GM19023 (cell line): ENCODE measurements around the gene ATRX.
"Not testable (repeated sequence)": the region's sequence is repeated elsewhere in the genome, so short reads cannot be mapped to it uniquely, and the experiment has no call there.

Source experiments
- ATAC-seq: cut with Tn5 transposase; IDR thresholded peaks from one replicate; pipeline ENCODE4 v1.9.1; 2021; ENCODE audit warnings: mild to moderate bottlenecking, moderate library complexity; ENCODE audit not compliant: unreplicated experiment

The ATRX gene

GRCh38 chrX:77742788-77743476 is 43.1 kb downstream of the ATRX start:
- no peak for ATAC-seq

DNA sequence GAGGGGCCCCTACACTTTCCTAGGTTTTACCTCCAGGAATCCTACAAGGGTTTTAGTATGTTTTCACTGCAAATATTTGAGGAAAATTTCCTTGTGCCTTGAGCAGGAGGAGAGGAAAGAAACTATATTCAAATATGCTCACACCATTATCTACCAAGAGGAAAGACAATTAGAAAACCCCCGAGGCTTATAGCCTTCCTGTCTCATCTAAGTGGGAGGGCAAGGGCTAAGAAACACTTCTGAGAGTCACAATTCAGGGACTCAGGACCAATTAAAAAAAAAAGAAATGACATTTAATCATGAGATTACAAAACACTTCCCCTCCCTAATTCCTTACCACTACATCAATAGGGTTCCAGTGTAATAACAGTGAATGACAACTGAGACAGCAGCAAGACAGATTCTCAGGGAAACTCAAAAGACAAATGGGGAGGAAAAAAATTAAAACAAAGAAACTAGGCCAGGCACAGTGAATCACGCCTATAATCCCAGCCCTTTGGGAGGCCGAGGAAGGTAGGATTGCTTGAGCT is 45.6 kb downstream of the ATRX start:
- ATAC-seq = no peak

GRCh38 chrX:77733342-77733741 is 52.7 kb downstream of the ATRX start:
- no peak for ATAC-seq

DNA sequence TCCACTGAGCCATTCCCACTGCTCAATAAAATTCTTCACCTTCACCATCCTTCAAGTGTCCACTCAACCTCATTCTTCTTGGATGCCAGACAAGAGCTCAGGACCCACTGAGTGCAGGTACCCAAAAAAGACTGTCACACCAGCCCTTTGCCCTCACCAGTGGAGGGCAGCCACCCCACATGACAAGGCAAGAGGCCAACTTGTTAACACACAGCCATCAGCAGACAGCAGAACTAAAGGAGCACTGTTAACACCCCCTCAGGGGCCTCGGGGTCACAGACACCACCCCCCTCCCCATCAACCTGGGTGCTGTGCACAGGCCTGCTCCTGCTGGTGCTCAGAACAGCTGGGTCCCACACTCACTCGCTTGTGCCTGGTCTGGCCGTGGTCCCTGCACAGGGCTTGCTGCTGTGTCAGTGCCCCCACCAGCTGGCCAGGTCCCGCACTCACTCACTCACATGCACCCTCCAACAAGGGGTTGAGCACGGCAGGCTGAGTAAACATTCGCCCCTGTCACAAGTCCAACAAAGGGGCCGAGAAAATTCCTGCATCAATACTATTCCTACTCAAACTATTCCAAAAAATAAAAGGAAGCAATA is 54.1 kb downstream of the ATRX start:
- no peak for ATAC-seq

DNA sequence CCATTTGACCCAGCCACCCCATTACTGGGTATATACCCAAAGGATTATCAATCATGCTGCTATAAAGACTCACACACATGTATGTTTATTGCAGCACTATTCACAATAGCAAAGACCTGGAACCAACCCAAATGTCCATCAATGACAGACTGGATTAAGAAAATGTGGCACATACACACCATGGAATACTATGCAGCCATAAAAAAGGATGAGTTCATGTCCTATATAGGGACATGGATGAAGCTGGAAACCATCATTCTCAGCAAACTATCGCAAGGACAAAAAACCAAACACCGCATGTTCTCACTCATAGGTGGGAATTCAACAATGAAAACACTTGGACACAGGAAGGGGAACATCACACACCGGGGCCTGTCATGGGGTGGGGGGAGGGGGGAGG is 59.9 kb downstream of the ATRX start:
- ATAC-seq = not testable (repeated sequence)

DNA sequence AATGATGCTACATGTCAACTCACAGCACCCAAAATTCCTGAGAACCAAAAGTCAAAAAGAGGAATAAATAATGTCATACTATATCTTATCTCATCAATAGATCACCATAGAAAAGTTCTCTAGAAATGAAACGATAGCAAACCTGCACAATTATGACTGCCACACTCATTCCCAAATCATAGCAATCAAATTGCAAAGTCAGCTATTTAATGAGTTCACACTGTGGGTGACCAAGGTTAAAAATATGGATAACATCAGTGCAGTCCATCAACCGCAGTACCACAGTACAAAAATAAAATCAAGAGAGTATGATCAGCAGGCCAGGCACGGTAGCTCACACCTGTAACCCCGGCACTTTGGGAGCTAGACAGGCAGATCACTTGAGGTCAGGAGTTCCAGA is 62.3 kb downstream of the ATRX start:
- ATAC-seq = no peak

DNA sequence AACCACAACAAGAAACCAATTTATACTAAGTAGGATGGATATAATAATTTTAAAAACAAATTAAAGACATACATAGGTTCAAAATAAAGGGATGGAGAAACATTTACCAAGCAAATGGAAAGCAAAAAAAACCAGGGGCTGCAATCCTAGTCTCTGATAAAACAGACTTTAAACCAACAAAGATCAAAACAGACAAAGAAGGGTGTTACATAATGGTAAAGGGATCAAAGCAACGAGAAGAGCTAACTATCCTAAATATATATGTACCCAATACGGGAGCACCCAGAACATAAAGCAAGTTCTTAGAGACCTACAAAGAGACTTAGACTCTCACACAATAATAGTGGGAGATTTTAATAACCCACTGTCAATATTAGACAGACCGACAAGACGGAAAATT is 66.6 kb downstream of the ATRX start:
- no peak for ATAC-seq

DNA sequence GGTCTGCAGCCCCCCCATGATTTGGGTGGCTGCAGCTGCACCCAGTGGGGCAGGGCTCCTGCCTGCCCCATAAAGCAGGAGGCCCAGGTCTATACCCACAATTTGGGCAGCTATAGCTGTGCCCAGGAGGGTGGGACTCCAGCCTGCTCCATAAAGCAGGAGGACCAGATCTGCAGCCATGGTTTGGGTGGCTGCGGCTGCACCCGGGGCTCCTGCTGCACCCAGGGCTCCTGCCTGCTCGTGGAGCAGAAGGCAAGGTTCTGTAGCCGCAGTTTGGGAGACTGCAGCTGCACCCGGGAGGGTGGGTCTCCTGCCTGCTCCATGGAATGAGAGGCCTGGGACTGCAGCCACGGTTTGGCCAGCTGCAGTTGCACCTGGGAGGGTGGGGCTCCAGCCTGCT is 81.1 kb downstream of the ATRX start:
- ATAC-seq = no peak

GRCh38 chrX:77698242-77698641 is 87.8 kb downstream of the ATRX start:
- ATAC-seq = no peak

DNA sequence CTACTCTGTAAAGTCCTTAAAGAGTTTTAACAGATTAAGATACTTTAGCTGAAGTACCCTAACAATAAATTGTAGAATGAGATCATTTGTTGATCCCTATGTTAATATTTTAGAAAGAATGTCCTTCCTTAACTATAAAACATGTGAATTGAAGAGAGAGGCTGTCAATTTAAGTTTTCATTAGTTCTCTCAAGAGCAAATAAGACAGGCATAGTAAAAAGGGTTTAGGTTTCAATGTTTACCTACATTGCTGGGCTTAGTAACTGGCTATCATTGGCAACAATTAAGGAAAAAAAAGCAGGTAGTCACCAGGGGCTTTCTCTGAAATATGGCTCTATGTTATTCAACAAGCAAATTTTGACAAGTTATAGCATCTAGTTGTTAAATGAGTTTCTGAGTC is 91.5 kb downstream of the ATRX start:
- ATAC-seq = no peak

DNA sequence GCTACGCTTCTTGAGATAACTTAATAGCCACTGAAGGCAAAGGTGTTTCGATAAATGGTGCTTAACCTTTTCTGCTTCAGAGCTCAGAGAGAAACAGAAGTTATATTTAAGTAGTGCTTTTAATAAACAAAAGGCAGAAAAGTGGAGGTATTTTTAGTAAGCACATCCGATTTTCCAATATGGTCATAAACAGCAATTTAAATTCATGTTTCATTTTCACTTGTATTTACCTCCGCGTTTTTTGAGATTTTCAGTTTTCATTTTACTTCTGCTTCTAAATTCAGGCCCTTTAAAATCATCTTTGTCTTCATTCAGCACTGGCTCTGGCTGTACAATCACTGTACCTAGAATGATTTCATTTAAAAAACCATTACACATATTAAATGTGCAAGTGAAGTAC is 92.4 kb downstream of the ATRX start:
- ATAC-seq = no peak

- ATAC-seq = no peak
These were observed 94.1 kb downstream of the ATRX start for GRCh38 chrX:77691916-77692315.

DNA sequence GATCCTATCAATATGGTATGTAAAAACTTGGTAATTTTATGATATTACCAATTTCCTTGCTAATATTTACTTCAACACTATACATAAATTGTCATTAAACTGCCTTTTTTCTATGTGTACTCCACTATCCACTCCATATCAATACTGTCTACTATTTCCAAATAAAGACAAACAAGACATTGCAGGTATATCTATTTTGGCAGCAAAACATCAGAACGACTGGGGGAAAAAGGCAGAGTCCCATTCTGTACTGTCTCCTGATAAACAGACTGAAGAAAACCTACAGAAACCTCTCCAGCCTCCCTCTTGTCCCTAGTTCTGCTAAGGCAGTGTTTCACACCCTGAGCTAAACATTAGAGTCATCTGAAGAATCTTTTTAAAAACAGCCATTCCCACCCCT is 96.6 kb downstream of the ATRX start:
- no peak for ATAC-seq

DNA sequence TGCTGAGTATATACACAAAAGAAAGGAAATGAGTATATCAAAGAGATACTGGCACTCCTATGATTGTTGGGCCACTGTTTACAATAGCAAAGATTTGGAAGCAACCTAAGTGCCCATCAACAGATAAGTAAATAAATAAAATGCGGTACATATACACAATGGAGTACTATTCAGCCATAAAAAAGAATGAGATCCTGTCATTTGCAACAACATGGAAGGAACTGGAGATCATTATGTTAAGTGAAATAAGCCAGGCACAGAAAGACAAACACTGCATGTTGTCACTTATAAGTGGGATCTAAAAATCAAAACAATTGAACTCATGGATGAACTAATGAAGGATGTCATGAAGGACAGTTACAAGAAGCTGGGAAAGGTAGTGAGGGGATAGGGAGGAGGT is 100.3 kb downstream of the ATRX start:
- ATAC-seq = not testable (repeated sequence)

DNA sequence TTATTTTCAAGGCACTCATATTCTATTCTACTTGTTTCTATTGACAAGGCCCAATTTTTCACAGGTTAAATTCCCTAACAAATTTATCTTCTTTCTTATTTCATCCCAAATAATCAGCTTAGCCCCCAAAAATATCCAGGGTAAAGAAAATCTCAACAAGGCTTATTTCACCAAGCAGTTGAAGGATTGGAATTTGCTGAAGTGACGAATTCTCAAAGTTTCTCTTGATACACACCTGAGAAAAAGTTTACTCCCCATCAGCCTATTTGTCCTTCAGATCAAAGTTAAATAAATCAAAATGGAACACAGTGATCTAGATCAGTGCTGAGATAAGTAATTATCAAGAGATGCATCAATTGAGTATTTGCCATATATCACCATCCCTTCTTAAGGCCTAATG is 106.9 kb downstream of the ATRX start:
- no peak for ATAC-seq

DNA sequence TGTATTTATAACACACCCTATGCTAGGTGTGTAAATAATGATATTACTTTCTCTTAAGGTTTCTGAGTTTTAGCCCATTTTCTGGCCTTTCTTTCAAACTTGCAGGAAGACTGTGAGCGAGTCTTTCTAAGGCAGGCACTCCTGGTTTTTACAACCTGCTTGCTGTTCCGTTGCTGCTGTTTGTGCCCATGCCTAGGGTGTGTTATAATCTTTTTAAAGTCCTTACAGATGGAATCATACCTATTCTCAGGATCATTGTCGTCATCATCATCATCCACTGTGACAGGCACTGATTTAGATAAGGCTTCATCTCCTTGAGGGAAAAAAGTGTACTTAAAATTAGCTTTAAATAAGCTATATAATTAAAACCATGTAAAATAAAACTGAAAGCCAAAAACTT is 110.0 kb downstream of the ATRX start:
- ATAC-seq = no peak

GRCh38 chrX:77668391-77669237 is 117.4 kb downstream of the ATRX start:
- ATAC-seq = no peak

GRCh38 chrX:77658886-77659285 is 127.1 kb downstream of the ATRX start:
- no peak for ATAC-seq

DNA sequence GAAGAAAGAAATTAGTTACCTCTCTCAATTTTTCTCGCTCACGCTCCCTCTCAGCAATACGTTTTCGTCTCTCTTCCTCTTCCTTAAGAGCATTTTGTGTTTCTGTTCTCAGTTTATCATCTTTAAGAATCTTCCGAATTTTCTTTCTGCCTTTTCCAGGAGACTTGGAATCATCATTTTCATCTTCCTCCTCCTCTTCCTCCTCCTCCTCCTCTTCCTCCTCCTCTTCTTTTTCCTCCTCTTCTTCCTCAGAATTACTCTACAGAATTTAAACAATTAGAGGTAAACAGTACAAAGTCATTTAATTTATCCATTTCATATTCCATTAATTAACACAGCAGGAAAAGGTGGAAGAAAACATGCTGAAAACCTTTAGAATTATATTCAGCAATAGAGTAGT is 133.9 kb downstream of the ATRX start:
- ATAC-seq = no peak

DNA sequence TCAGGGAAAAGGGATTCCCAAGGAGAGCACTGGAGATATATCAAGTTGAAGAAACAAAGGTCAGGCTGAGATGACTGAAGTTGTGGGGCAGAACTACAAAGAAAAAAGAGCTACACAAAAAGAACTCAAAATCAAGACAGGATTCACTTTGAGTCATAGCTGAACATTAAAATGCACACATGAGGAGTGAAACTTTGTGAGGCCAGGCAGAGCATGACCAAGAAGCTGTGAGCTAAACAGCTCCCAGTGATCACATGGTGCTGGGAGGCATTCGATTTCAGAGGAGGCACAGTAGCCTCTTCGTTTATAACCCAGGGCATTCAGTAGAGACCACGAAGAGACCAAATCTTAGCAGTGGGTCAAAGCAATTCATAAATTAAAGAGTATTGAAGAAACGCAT is 145.3 kb downstream of the ATRX start:
- ATAC-seq = no peak

DNA sequence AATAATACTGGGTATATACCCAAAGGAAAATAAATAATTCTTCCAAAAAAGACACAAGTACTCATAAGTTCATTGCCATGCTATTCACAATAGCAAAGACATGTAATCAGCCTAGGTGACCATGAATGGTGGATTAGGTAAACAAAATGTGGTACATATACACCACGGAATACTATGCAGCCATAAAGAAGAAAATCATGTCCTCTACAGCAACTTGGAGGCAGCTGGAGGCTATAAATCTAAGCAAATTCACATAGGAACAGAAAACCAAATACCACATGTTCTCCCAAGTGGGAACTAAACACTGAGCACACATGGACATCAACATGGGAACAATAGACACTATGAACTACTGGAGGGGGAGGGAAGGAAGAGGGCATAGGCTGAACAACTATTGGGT is 146.2 kb downstream of the ATRX start:
- no peak for ATAC-seq

GRCh38 chrX:77638397-77638796 is 147.6 kb downstream of the ATRX start:
- no peak for ATAC-seq
